HCT116 (cell line): ENCODE data around the gene FOXK2. TPM values are rescaled to one million over a fixed set of nuclear protein-coding genes. Genes with fewer than 3 reads are reported as not detected.

Experiments used
- ATAC-seq: fragments of 200-7000 bp; cut with Tn5 transposase; 2 replicates; pipeline ENCODE4 v1.9.1; 2020; ENCODE audit warnings: mild to moderate bottlenecking, moderate library complexity
- BruUV-seq: library from RNA; stranded (reverse); fragments of 400-500 nt; replicated peaks from 2 replicates; lab custom pipeline; 2021; lab: Mats Ljungman, UMichigan
- CTCF ChIA-PET: fragments of 300-600 bp; sonication (Branson Sonifier 250); formaldehyde crosslinking; loops from one replicate; lab custom pipeline; 2021; ENCODE audit warnings: antibody characterized with exemption; lab: Charles Lee
- POLR2A ChIA-PET: fragments of 300-600, 350-600 bp; sonication (Branson Sonifier 250); formaldehyde crosslinking; loops from one replicate; lab custom pipeline; 2021; ENCODE audit warnings: antibody characterized with exemption; lab: Charles Lee
- RAD21 ChIA-PET, 2 experiments: fragments of 300-600 bp; sonication (Branson Sonifier 250); formaldehyde crosslinking; loops; one replicate each; lab custom pipeline; 2023; ENCODE audit warnings: low total read pairs in 2 of 2; ENCODE audit not compliant: uncharacterized antibody in 2 of 2, unreplicated experiment in 2 of 2, low non-redundant PET in 1 of 2; lab: Charles Lee
- DNase-seq: peaks from one replicate; pipeline ENCODE4 v3.0.0-alpha.2; 2010; ENCODE audit warnings: low read depth, low spot score
- H2AFZ ChIP-seq: fragments of 200-600 bp; shearing (Covaris generic), sonication (generic); 2 replicates; pipeline ENCODE4 v1.6.1; 2017; ENCODE audit warnings: low read depth, mixed run types, mixed read lengths, antibody characterized with exemption, low read length; ENCODE audit not compliant: poor library complexity, severe bottlenecking
- H3K27ac ChIP-seq: 2 replicates; pipeline ENCODE4 v1.5.1; 2012; ENCODE audit warnings: low read depth, low read length
- H3K27me3 ChIP-seq: fragments of 200-600 bp; sonication (generic); 2 replicates; pipeline ENCODE4 v1.6.1; 2016; ENCODE audit warnings: mixed run types, low read length, mixed read lengths; ENCODE audit not compliant: insufficient read depth
- H3K36me3 ChIP-seq, 2 experiments: fragments of 200-500 bp in 1 of 2; fragments of 200-600 bp in 1 of 2; sonication (Bioruptor generic) in 1 of 2; sonication (generic) in 1 of 2; 2 replicates each; pipeline versions ENCODE4 v1.5.1 to v1.6.1; 2014 to 2016; ENCODE audit warnings: low read length in 2 of 2, inconsistent platforms in 1 of 2, mixed read lengths in 1 of 2, mixed run types in 1 of 2; ENCODE audit not compliant: insufficient read depth in 2 of 2, control insufficient read depth in 1 of 2
- H3K4me1 ChIP-seq, 2 experiments: fragments of 200-600 bp in 1 of 2; sonication (generic) in 1 of 2; 2 replicates each; pipeline versions ENCODE4 v1.5.1 to v1.6.1; 2012 to 2017; ENCODE audit warnings: low read length in 2 of 2, inconsistent platforms in 1 of 2, mild to moderate bottlenecking in 1 of 2, mixed read lengths in 1 of 2, mixed run types in 1 of 2, moderate library complexity in 1 of 2; ENCODE audit not compliant: insufficient read depth in 2 of 2, control insufficient read depth in 1 of 2
- H3K4me2 ChIP-seq: fragments of 200-600 bp; sonication (generic); 2 replicates; pipeline ENCODE4 v1.6.1; 2017; ENCODE audit warnings: mixed run types, low read length, mixed read lengths
- H3K4me3 ChIP-seq, 2 experiments: fragments of 200-600 bp in 1 of 2; sonication (generic) in 1 of 2; replicated peaks in 1 of 2; 2 replicates each; pipeline ENCODE4 v1.5.1; 2011 to 2016; ENCODE audit warnings: low read length in 2 of 2, control low read depth in 1 of 2, low read depth in 1 of 2, mild to moderate bottlenecking in 1 of 2, mixed read lengths in 1 of 2, mixed run types in 1 of 2
- H3K79me2 ChIP-seq: fragments of 200-600 bp; sonication (generic); 2 replicates; pipeline ENCODE4 v1.6.1; 2017; ENCODE audit warnings: mild to moderate bottlenecking, mixed run types, low read length, moderate library complexity, mixed read lengths; ENCODE audit not compliant: insufficient read depth
- H3K9ac ChIP-seq: fragments of 200-600 bp; sonication (generic); 2 replicates; pipeline ENCODE4 v1.6.1; 2016; ENCODE audit warnings: low read length, mixed read lengths
- H3K9me2 ChIP-seq: fragments of 200-600 bp; sonication (generic), shearing (Covaris generic); 2 replicates; pipeline ENCODE4 v1.6.1; 2017; ENCODE audit warnings: mixed run types, mild to moderate bottlenecking, moderate library complexity; ENCODE audit not compliant: insufficient read depth
- H3K9me3 ChIP-seq, 2 experiments: fragments of 200-500 bp in 1 of 2; fragments of 200-600 bp in 1 of 2; sonication (Bioruptor generic) in 1 of 2; sonication (generic) in 1 of 2; 2 replicates each; pipeline ENCODE4 v1.6.1; 2014 to 2017; ENCODE audit warnings: low read length in 2 of 2, mixed read lengths in 2 of 2, inconsistent platforms in 1 of 2, low read depth in 1 of 2, mild to moderate bottlenecking in 1 of 2, mixed run types in 1 of 2, moderate library complexity in 1 of 2; ENCODE audit not compliant: control insufficient read depth in 1 of 2, insufficient read depth in 1 of 2
- H4K20me1 ChIP-seq: fragments of 200-600 bp; sonication (generic), shearing (Covaris generic); 2 replicates; pipeline ENCODE4 v1.6.1; 2017; ENCODE audit warnings: mixed run types, mild to moderate bottlenecking, moderate library complexity; ENCODE audit not compliant: insufficient read depth
- CBX3 ChIP-seq: IDR thresholded peaks from 2 replicates; pipeline ENCODE4 v1.6.1; 2012; ENCODE audit warnings: low read depth
- JUND ChIP-seq: IDR thresholded peaks from 2 replicates; pipeline ENCODE4 v1.6.1; 2012
- POLR2A ChIP-seq: IDR thresholded peaks from 2 replicates; pipeline ENCODE4 v1.7.0; 2011; ENCODE audit warnings: borderline replicate concordance; ENCODE audit not compliant: insufficient read depth, insufficient read length; ENCODE audit errors: extremely low read depth
- RAD21 ChIP-seq: IDR thresholded peaks from 2 replicates; pipeline ENCODE4 v1.6.1; 2012; ENCODE audit warnings: low read depth, mild to moderate bottlenecking
- SIN3A ChIP-seq: IDR thresholded peaks from 2 replicates; pipeline ENCODE4 v1.6.1; 2012; ENCODE audit warnings: low read depth
- TCF7L2 ChIP-seq: IDR thresholded peaks from 2 replicates; pipeline ENCODE4 v1.7.0; 2011; ENCODE audit warnings: borderline replicate concordance, inconsistent platforms; ENCODE audit not compliant: insufficient read depth, insufficient read length; ENCODE audit errors: extremely low read depth
- YY1 ChIP-seq: IDR thresholded peaks from 2 replicates; pipeline ENCODE4 v1.6.1; 2011; ENCODE audit warnings: low read length, low read depth, moderate library complexity, mild to moderate bottlenecking; ENCODE audit not compliant: insufficient replicate concordance; ENCODE audit errors: extremely low read depth
- ZFX ChIP-seq: fragments of 450-650 bp; IDR thresholded peaks from 2 replicates; pipeline ENCODE4 v1.6.1; 2017
- ZNF274 ChIP-seq: fragments of 200-500 bp; sonication (Bioruptor generic); IDR thresholded peaks from 2 replicates; pipeline ENCODE4 v1.6.1; 2014; ENCODE audit warnings: mild to moderate bottlenecking, low read depth, low read length, inconsistent platforms
- intact Hi-C: fragments of 100-400 bp; cut with micrococcal nuclease; formaldehyde crosslinking; loops from 2 replicates; pipeline ENCODE4 v1.10.0; 2022
- total RNA-seq: library from RNA; stranded (reverse); gene quantifications from one replicate; pipeline ENCODE4 v1.2.1, GENCODE V29; 2021; ENCODE audit not compliant: unreplicated experiment
- TF ChIP-seq, protein P1 (sequence below): IDR thresholded peaks from 2 replicates; pipeline ENCODE4 v1.6.1; 2012; ENCODE audit warnings: low read depth
- TF ChIP-seq, protein P2 (sequence below), 3 experiments: fragments of 200-600 bp in 1 of 3; sonication (generic) in 1 of 3; IDR thresholded peaks in 2 of 3; conservative IDR thresholded peaks in 1 of 3; 2 replicates each; pipeline ENCODE4 v1.5.1; 2012 to 2017; ENCODE audit warnings: low read depth in 2 of 3, low read length in 2 of 3, antibody characterized with exemption in 1 of 3, borderline replicate concordance in 1 of 3, control low read depth in 1 of 3, mild to moderate bottlenecking in 1 of 3, mixed read lengths in 1 of 3, mixed run types in 1 of 3, moderate library complexity in 1 of 3; ENCODE audit not compliant: insufficient read depth in 1 of 3
- TF ChIP-seq, protein P3 (sequence below): IDR thresholded peaks from 2 replicates; pipeline ENCODE4 v1.6.1; 2011; ENCODE audit warnings: mild to moderate bottlenecking, low read length, moderate library complexity; ENCODE audit not compliant: insufficient replicate concordance; ENCODE audit errors: extremely low read depth
- TF ChIP-seq, protein P4 (sequence below): IDR thresholded peaks from 2 replicates; pipeline ENCODE4 v1.6.1; 2012

Gene FOXK2
- total RNA-seq, 1 experiment from 2014 or later = 122 TPM

DNA sequence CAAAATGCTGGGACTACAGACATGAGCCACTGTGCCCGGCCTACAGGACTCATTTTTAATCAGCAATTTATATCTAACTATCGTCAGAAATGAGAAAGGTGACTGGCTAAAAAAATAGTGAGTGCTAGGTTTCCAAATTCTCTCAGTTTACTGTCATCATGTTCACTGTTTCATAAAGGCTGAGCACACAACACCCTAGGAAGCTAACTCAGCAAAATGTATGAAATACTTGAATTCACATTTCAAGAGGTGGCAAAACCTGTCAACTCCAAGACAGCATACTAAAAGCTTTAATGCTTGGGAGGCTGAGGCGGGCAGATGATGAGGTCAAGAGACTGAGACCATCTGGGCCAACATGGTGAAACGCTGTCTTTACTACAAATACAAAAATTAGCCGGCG lies 112.0 kb downstream of the FOXK2 start:
- H3K27me3 ChIP-seq = no peaks in the 10 kb centered on the region
- ChIA-PET RAD21 (no interaction called here), CTCF (no interaction called here), POLR2A (no interaction called here)
- no TSS peak for BruUV-seq
- H3K4me1 ChIP-seq = no peaks in the 10 kb centered on the region
- H3K9ac ChIP-seq = no peak overlapping the region
- peaks cover 99% of the 10 kb centered on the region for H3K79me2 ChIP-seq
- ATAC-seq (no peak), DNase-seq (no peak)
- H4K20me1 ChIP-seq = peaks cover 25% of the 10 kb centered on the region
- H3K4me3 ChIP-seq = no peak overlapping the region
- intact Hi-C loops = no loop called here
- no peaks in the 10 kb centered on the region for H3K9me3 ChIP-seq
- TF ChIP-seq, protein P1, sequence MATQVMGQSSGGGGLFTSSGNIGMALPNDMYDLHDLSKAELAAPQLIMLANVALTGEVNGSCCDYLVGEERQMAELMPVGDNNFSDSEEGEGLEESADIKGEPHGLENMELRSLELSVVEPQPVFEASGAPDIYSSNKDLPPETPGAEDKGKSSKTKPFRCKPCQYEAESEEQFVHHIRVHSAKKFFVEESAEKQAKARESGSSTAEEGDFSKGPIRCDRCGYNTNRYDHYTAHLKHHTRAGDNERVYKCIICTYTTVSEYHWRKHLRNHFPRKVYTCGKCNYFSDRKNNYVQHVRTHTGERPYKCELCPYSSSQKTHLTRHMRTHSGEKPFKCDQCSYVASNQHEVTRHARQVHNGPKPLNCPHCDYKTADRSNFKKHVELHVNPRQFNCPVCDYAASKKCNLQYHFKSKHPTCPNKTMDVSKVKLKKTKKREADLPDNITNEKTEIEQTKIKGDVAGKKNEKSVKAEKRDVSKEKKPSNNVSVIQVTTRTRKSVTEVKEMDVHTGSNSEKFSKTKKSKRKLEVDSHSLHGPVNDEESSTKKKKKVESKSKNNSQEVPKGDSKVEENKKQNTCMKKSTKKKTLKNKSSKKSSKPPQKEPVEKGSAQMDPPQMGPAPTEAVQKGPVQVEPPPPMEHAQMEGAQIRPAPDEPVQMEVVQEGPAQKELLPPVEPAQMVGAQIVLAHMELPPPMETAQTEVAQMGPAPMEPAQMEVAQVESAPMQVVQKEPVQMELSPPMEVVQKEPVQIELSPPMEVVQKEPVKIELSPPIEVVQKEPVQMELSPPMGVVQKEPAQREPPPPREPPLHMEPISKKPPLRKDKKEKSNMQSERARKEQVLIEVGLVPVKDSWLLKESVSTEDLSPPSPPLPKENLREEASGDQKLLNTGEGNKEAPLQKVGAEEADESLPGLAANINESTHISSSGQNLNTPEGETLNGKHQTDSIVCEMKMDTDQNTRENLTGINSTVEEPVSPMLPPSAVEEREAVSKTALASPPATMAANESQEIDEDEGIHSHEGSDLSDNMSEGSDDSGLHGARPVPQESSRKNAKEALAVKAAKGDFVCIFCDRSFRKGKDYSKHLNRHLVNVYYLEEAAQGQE = no peak
- TF ChIP-seq, protein P2, sequence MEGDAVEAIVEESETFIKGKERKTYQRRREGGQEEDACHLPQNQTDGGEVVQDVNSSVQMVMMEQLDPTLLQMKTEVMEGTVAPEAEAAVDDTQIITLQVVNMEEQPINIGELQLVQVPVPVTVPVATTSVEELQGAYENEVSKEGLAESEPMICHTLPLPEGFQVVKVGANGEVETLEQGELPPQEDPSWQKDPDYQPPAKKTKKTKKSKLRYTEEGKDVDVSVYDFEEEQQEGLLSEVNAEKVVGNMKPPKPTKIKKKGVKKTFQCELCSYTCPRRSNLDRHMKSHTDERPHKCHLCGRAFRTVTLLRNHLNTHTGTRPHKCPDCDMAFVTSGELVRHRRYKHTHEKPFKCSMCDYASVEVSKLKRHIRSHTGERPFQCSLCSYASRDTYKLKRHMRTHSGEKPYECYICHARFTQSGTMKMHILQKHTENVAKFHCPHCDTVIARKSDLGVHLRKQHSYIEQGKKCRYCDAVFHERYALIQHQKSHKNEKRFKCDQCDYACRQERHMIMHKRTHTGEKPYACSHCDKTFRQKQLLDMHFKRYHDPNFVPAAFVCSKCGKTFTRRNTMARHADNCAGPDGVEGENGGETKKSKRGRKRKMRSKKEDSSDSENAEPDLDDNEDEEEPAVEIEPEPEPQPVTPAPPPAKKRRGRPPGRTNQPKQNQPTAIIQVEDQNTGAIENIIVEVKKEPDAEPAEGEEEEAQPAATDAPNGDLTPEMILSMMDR (IDR thresholded peaks at IDR 0.05 in 2 of 3, conservative IDR thresholded peaks at IDR 0.05 in 1 of 3; ENCODE audit: borderline replicate concordance in 1 of 3, insufficient read depth in 1 of 3, low read depth in 2 of 3, low read length in 2 of 3) = no peak
- TF ChIP-seq, protein P3, sequence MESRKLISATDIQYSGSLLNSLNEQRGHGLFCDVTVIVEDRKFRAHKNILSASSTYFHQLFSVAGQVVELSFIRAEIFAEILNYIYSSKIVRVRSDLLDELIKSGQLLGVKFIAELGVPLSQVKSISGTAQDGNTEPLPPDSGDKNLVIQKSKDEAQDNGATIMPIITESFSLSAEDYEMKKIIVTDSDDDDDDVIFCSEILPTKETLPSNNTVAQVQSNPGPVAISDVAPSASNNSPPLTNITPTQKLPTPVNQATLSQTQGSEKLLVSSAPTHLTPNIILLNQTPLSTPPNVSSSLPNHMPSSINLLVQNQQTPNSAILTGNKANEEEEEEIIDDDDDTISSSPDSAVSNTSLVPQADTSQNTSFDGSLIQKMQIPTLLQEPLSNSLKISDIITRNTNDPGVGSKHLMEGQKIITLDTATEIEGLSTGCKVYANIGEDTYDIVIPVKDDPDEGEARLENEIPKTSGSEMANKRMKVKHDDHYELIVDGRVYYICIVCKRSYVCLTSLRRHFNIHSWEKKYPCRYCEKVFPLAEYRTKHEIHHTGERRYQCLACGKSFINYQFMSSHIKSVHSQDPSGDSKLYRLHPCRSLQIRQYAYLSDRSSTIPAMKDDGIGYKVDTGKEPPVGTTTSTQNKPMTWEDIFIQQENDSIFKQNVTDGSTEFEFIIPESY = no peak
- TF ChIP-seq CBX3 (no peak), POLR2A (no peak), YY1 (no peak), SIN3A (no peak), ZFX (no peak), ZNF274 (no peak), JUND (no peak), RAD21 (no peak), TCF7L2 (no peak)
- TF ChIP-seq, protein P4, sequence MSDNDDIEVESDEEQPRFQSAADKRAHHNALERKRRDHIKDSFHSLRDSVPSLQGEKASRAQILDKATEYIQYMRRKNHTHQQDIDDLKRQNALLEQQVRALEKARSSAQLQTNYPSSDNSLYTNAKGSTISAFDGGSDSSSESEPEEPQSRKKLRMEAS = no peak
- H3K4me2 ChIP-seq = no peak overlapping the region
- H3K9me2 ChIP-seq = no peaks in the 10 kb centered on the region
- no peak overlapping the region for H3K27ac ChIP-seq
- H2AFZ ChIP-seq = no peak overlapping the region
- peaks cover 39 to 48% of the 10 kb centered on the region in 2 experiments for H3K36me3 ChIP-seq
